Stimulated activated naive B cell treated with anti-CD40 and anti-IgM and Interleukin-4, amounts not matched to agents 10 μg/mL and 1 μg/mL and 100 μg/mL, for 72 hours (primary cell): Measurements from ENCODE around the gene CCSER1.
"Not testable (repeated sequence)": the region's sequence is repeated elsewhere in the genome, so short reads cannot be mapped to it uniquely, and the experiment has no call there.

Experiments
- ATAC-seq, 2 donors: fragments of 150-1000 bp; cut with Tn5 transposase; replicated peaks; 2 replicates each; pipeline ENCODE4 v1.10.0; 2021; ENCODE audit warnings: moderate library complexity in 1 of 2
- DNase-seq: peaks from one replicate; pipeline ENCODE4 v3.0.0; 2021
- H3K27ac Mint-ChIP-seq: one replicate; pipeline ENCODE4 v1.8.0; 2022; ENCODE audit warnings: mild to moderate bottlenecking, mixed read lengths
- H3K27me3 Mint-ChIP-seq, 2 donors: one replicate each; pipeline ENCODE4 v1.8.0; 2022; ENCODE audit warnings: mixed read lengths in 2 of 2
- H3K36me3 Mint-ChIP-seq, 2 donors: one replicate each; pipeline ENCODE4 v1.8.0; 2022; ENCODE audit warnings: mixed read lengths in 2 of 2, mild to moderate bottlenecking in 1 of 2
- H3K4me1 Mint-ChIP-seq, 2 donors: one replicate each; pipeline ENCODE4 v1.8.0; 2022; ENCODE audit warnings: mixed read lengths in 2 of 2, mild to moderate bottlenecking in 1 of 2
- H3K4me3 Mint-ChIP-seq, 2 donors: one replicate each; pipeline ENCODE4 v1.8.0; 2022; ENCODE audit warnings: mild to moderate bottlenecking in 2 of 2, mixed read lengths in 2 of 2, moderate library complexity in 1 of 2
- H3K9me3 Mint-ChIP-seq, 2 donors: one replicate each; pipeline ENCODE4 v1.8.0; 2022; ENCODE audit warnings: mixed read lengths in 2 of 2, mild to moderate bottlenecking in 1 of 2

The CCSER1 gene

DNA sequence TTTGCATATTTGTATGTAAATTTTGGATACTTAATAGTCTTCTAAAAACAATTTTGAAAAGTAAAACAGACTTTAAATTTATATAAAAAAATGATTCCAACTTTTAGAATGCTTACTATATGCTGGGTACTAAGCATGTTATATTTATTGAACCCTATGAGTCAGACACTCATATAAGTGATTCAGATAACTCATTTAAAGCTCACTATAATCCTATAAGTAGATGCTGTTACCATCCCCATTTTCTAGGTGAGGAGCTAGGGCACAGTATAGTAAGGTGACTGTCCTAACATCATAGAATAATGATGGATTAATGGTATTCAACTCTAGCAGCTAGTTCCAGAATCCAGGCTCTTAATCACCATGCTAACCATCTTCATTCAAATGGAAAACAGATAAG is 1299.5 kb downstream of the CCSER1 start:
- H3K27ac Mint-ChIP-seq = no peak overlapping the region
- H3K9me3 Mint-ChIP-seq = peaks cover 4 to 9% of the 10 kb centered on the region in 2 donors
- no peak for DNase-seq
- no peaks in the 10 kb centered on the region for H3K27me3 Mint-ChIP-seq
- peaks cover 0 to 2% of the 10 kb centered on the region in 2 donors for H3K36me3 Mint-ChIP-seq
- H3K4me3 Mint-ChIP-seq = no peak overlapping the region
- no peak for ATAC-seq
- no peaks in the 10 kb centered on the region for H3K4me1 Mint-ChIP-seq

- H3K4me3 Mint-ChIP-seq = no peak overlapping the region
- H3K27me3 Mint-ChIP-seq = no peaks in the 10 kb centered on the region
- H3K27ac Mint-ChIP-seq = no peak overlapping the region
- no peaks in the 10 kb centered on the region for H3K4me1 Mint-ChIP-seq
- peaks cover 2 to 12% of the 10 kb centered on the region in 2 donors for H3K9me3 Mint-ChIP-seq
- H3K36me3 Mint-ChIP-seq = peaks cover 0 to 2% of the 10 kb centered on the region in 2 donors
- ATAC-seq = no peak
- no peak for DNase-seq
These were observed 1300.0 kb downstream of the CCSER1 start for GRCh38 chr4:91427171-91427570.

DNA sequence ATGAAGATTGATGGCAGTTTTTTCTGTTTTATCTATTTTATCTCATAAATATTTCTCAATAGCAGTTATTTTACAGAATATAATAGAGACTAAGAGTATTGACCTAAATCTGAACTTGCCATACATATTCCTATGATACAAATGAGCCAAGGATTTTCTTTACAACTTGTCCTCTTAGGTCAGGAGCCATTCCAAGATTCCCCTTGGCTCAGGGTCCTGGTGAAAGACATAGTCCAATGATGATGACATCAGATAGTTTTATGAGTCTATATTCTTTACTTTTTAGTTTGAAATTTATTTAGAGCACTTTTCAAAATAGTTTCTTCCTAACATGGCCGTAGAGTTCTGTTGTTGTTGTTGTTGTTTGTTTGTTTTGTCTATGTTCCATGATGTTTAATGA is 1307.4 kb downstream of the CCSER1 start:
- no peaks in the 10 kb centered on the region for H3K36me3 Mint-ChIP-seq
- H3K27ac Mint-ChIP-seq = no peak overlapping the region
- H3K4me3 Mint-ChIP-seq = no peak overlapping the region
- peaks cover 0 to 11% of the 10 kb centered on the region in 2 donors for H3K9me3 Mint-ChIP-seq
- ATAC-seq = no peak
- H3K4me1 Mint-ChIP-seq = no peaks in the 10 kb centered on the region
- DNase-seq = no peak
- H3K27me3 Mint-ChIP-seq = no peaks in the 10 kb centered on the region

GRCh38 chr4:91436556-91436955 is 1309.4 kb downstream of the CCSER1 start:
- Mint-ChIP-seq H3K4me3 (no peak overlapping the region), H3K4me1 (no peaks in the 10 kb centered on the region), H3K27me3 (no peaks in the 10 kb centered on the region), H3K9me3 (peaks cover 8 to 18% of the 10 kb centered on the region in 2 donors), H3K27ac (no peak overlapping the region), H3K36me3 (no peaks in the 10 kb centered on the region)
- no peak for ATAC-seq
- no peak for DNase-seq

GRCh38 chr4:91447168-91447567 is 1320.0 kb downstream of the CCSER1 start:
- Mint-ChIP-seq H3K4me3 (no peak overlapping the region), H3K4me1 (no peaks in the 10 kb centered on the region), H3K27me3 (no peaks in the 10 kb centered on the region), H3K9me3 (peaks cover 4 to 10% of the 10 kb centered on the region in 2 donors), H3K27ac (no peak overlapping the region), H3K36me3 (no peaks in the 10 kb centered on the region)
- DNase-seq (no peak), ATAC-seq (no peak)

DNA sequence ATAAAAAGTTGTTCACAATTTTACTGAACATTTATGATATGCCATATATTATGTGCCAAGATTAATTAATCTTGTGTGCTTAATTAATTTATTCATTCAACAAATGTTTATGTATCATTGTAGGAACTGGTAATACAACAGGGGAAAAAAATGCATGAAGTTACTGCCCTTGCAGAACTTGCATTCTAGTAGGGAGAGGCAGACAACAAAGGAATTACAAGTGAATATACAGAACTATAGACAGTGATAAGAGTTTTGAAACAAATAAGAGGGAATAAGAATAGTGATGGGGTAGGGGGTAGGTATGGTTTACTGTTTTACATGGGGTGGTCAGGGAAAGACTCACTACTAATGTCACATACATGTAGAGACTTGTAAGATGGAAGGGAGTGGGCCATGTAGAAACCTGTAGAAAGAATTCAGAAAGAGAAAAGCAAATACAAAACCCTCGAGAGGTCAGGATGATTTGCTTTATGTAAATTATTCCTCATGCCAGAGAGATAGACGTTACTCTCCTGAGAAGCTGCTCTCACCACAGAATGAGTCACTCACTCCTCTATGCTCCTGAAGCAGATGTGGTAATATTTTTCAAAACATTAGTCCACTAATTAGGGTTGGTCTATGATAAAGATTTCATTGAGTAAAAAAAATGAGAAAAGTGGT is 1321.6 kb downstream of the CCSER1 start:
- no peak for DNase-seq
- no peak overlapping the region for H3K4me3 Mint-ChIP-seq
- ATAC-seq = no peak
- no peak overlapping the region for H3K27ac Mint-ChIP-seq
- no peaks in the 10 kb centered on the region for H3K27me3 Mint-ChIP-seq
- peaks cover 4 to 10% of the 10 kb centered on the region in 2 donors for H3K9me3 Mint-ChIP-seq
- H3K36me3 Mint-ChIP-seq = no peaks in the 10 kb centered on the region
- H3K4me1 Mint-ChIP-seq = no peaks in the 10 kb centered on the region

- DNase-seq = no peak
- H3K9me3 Mint-ChIP-seq = peaks cover 8 to 10% of the 10 kb centered on the region in 2 donors
- no peaks in the 10 kb centered on the region for H3K27me3 Mint-ChIP-seq
- H3K27ac Mint-ChIP-seq = no peak overlapping the region
- ATAC-seq = no peak
- no peak overlapping the region for H3K4me3 Mint-ChIP-seq
- no peaks in the 10 kb centered on the region for H3K4me1 Mint-ChIP-seq
- no peaks in the 10 kb centered on the region for H3K36me3 Mint-ChIP-seq
These were observed 1326.9 kb downstream of the CCSER1 start for GRCh38 chr4:91454111-91454510.

GRCh38 chr4:91462566-91462965 is 1335.4 kb downstream of the CCSER1 start:
- H3K36me3 Mint-ChIP-seq, H3K4me1 Mint-ChIP-seq, H3K27ac Mint-ChIP-seq, H3K27me3 Mint-ChIP-seq, ATAC-seq, H3K4me3 Mint-ChIP-seq, DNase-seq: not testable (repeated sequence)
- H3K9me3 Mint-ChIP-seq = peaks cover 14 to 16% of the 10 kb centered on the region in 2 donors

DNA sequence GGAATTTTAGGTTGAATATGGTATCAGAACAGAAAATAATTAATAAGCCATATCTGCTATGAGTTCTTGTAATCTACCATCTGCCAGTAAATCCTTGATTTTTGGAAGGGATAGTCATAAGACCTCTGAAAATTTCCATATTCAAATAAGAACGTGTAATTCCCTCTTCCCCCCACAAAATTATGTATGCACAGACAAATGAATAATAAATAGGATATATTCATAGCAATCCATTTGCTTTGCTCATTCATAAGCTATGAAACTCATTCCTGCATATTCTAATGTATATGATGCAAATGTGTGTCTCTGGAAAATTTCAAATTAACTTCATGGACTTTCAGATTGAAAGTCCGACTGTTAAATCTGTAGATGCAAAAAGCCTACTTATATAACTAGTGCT is 1343.5 kb downstream of the CCSER1 start:
- Mint-ChIP-seq H3K27ac (no peak overlapping the region), H3K4me3 (no peak overlapping the region), H3K36me3 (no peaks in the 10 kb centered on the region), H3K4me1 (no peaks in the 10 kb centered on the region), H3K9me3 (peaks cover 4 to 9% of the 10 kb centered on the region in 2 donors), H3K27me3 (no peaks in the 10 kb centered on the region)
- ATAC-seq (no peak), DNase-seq (no peak)

- H3K4me1 Mint-ChIP-seq = no peaks in the 10 kb centered on the region
- H3K27ac Mint-ChIP-seq = no peak overlapping the region
- H3K9me3 Mint-ChIP-seq = peaks cover 4 to 10% of the 10 kb centered on the region in 2 donors
These were observed 1344.1 kb downstream of the CCSER1 start for GRCh38 chr4:91471280-91471679.

GRCh38 chr4:91472046-91472445 is 1344.9 kb downstream of the CCSER1 start:
- no peak for DNase-seq
- Mint-ChIP-seq H3K9me3 (peaks cover 4 to 14% of the 10 kb centered on the region in 2 donors), H3K27ac (no peak overlapping the region), H3K4me1 (no peaks in the 10 kb centered on the region), H3K27me3 (no peaks in the 10 kb centered on the region), H3K4me3 (no peak overlapping the region), H3K36me3 (no peaks in the 10 kb centered on the region)
- no peak for ATAC-seq

More at GRCh38 chr4:91471280-91471679, 1344.1 kb downstream of the CCSER1 start:
- ATAC-seq = no peak
- no peak for DNase-seq
- no peaks in the 10 kb centered on the region for H3K27me3 Mint-ChIP-seq
- no peaks in the 10 kb centered on the region for H3K36me3 Mint-ChIP-seq
- no peak overlapping the region for H3K4me3 Mint-ChIP-seq

DNA sequence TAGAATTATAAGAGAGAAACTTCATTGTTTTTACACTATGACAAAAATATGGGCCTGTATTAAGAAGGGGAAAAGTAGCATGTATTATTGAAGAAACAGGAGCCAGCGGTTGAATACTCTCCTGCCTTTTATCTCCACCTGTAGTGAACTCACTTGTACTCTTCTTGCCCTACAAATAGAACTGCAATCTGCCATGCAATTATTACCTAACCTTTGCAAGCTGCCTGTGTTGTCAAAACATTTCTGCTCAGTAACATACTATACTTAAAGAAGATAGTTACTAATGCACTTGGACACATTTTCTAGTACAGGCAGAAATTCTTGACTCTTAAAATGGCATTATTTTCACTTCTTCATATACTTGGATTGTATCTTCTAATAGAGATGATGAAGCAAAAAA is 1358.2 kb downstream of the CCSER1 start:
- H3K27ac Mint-ChIP-seq = no peak overlapping the region
- H3K4me1 Mint-ChIP-seq = no peaks in the 10 kb centered on the region
- H3K36me3 Mint-ChIP-seq = no peaks in the 10 kb centered on the region
- ATAC-seq (no peak), DNase-seq (no peak)
- no peaks in the 10 kb centered on the region for H3K27me3 Mint-ChIP-seq
- peaks cover 8% of the 10 kb centered on the region in 2 donors for H3K9me3 Mint-ChIP-seq
- H3K4me3 Mint-ChIP-seq = no peak overlapping the region

GRCh38 chr4:91488946-91489345 is 1361.8 kb downstream of the CCSER1 start:
- Mint-ChIP-seq H3K27me3 (no peaks in the 10 kb centered on the region), H3K9me3 (peaks cover 5 to 9% of the 10 kb centered on the region in 2 donors), H3K4me1 (no peaks in the 10 kb centered on the region), H3K4me3 (no peak overlapping the region), H3K36me3 (no peaks in the 10 kb centered on the region), H3K27ac (no peak overlapping the region)
- no peak for DNase-seq
- ATAC-seq = no peak

DNA sequence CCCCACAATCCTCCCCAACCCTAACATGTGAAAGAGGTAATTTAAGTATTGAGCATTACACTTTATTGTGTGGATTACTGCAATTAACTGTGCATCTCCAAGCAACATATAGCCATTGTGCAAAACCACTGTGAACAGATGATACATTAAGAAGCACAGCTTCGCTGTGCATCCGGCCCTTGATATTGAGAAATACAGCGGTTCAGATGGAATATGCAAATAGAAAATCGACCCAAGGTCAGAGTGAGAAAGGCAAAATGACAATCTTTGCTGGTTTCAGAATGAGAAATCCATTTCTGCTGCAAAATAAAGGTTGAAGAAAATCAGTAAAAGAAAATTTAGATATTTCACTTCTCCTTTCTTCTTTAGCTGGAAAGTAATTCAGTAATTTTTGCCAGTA is 1370.7 kb downstream of the CCSER1 start:
- Mint-ChIP-seq H3K27ac (no peak overlapping the region), H3K36me3 (no peaks in the 10 kb centered on the region), H3K4me1 (no peaks in the 10 kb centered on the region), H3K9me3 (no peaks in the 10 kb centered on the region), H3K27me3 (no peaks in the 10 kb centered on the region), H3K4me3 (no peak overlapping the region)
- DNase-seq = no peak
- ATAC-seq = no peak

- ATAC-seq (no peak), DNase-seq (no peak)
- Mint-ChIP-seq H3K27me3 (no peaks in the 10 kb centered on the region), H3K4me1 (no peaks in the 10 kb centered on the region), H3K4me3 (no peak overlapping the region), H3K36me3 (no peaks in the 10 kb centered on the region), H3K9me3 (peaks cover 0 to 5% of the 10 kb centered on the region in 2 donors), H3K27ac (no peak overlapping the region)
These were observed 1375.2 kb downstream of the CCSER1 start for GRCh38 chr4:91502365-91502764.
